Subcutaneous adipose tissue (tissue), 4 donors: ENCODE results near the gene OLFM4. TPM values are rescaled to one million over a fixed set of nuclear protein-coding genes. Genes with fewer than 3 reads are reported as not detected.

Source experiments
- total RNA-seq, 4 donors: library from RNA; depleted of rRNA; stranded (reverse); fragments of >200 nt; gene quantifications; one replicate each; pipeline ENCODE4 v1.1.0, GENCODE V29; 2016
- TF ChIP-seq, protein P1 (sequence below): fragments of 450-650 bp; IDR thresholded peaks from one replicate; pipeline ENCODE4 v1.5.1; 2016; ENCODE audit warnings: low read depth, mild to moderate bottlenecking, control low read depth, antibody characterized with exemption, moderate library complexity

The OLFM4 gene
- total RNA-seq, 4 donors from 2014 or later: 0.17 to 0.98 (median 0.49) TPM

DNA sequence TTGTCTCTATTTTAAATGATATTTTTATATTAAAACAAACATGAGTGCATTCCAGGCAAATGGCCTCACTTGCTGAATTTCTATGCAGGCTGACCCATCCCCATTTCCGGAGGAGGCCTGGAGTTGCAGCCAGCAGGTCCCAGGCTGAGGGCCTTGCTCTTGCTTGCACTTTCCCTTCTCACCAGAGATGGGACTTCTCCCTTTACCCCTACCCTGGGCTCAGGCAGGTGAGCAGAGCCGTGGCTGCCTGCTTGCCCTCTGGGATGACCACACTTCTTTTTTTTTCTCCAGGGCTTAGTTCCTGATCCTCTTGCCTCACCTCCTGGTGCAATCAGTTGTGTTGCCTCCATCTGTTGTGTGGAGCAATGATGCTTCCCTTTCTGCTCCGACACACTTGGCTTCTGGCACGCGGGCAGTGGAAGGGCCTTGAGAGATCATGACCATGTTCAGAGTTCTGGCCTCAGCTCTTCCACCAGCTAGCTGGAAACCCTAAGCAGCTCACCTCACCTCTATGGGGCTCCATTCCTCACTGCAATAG is 11.1 kb upstream of the OLFM4 start:
- TF ChIP-seq, protein P1, sequence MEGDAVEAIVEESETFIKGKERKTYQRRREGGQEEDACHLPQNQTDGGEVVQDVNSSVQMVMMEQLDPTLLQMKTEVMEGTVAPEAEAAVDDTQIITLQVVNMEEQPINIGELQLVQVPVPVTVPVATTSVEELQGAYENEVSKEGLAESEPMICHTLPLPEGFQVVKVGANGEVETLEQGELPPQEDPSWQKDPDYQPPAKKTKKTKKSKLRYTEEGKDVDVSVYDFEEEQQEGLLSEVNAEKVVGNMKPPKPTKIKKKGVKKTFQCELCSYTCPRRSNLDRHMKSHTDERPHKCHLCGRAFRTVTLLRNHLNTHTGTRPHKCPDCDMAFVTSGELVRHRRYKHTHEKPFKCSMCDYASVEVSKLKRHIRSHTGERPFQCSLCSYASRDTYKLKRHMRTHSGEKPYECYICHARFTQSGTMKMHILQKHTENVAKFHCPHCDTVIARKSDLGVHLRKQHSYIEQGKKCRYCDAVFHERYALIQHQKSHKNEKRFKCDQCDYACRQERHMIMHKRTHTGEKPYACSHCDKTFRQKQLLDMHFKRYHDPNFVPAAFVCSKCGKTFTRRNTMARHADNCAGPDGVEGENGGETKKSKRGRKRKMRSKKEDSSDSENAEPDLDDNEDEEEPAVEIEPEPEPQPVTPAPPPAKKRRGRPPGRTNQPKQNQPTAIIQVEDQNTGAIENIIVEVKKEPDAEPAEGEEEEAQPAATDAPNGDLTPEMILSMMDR: no peak

DNA sequence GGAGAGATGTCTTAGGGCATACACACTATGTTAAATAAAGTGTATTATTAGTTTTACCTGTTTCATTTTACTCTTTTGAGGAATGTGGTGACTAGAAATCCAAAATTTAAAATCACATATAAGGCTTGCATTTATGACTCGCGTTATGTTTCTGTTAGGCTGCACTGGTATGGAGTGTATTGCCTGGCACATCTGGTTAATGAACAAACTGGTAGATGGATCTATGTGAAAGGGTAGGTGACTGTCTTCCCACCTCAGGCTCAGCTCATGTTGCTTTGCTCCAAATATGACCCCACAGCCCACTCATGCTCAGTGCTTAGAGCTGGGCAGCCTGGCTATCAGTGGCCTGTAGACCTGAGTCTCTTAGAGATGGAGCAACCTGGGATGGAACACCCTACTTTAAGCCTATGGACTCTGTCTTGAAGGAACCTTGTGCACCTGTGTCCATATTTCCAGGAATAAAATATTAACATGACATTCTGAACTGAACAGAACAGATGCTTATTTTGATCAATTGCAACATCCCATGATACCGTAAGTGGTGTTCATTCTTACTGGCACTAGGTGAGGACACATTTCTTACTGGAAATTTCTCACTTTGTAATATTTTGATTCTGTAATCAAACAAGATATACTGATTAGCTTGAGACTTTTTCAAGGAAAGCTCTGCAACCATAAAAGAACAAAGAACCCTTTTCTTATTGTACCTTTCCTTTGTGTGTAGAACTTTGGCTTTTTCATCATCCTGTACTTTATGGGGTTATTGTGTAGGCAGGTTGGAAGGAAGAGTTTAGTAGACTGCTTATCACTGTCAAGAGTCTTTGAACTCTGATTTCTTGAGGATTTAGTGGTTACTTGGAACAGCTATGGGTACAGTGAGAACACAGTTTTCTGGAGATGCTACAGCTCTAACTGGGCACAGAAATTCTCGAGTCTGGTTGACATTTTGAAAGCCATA is 9.6 kb upstream of the OLFM4 start:
- TF ChIP-seq, protein P1: no peak

DNA sequence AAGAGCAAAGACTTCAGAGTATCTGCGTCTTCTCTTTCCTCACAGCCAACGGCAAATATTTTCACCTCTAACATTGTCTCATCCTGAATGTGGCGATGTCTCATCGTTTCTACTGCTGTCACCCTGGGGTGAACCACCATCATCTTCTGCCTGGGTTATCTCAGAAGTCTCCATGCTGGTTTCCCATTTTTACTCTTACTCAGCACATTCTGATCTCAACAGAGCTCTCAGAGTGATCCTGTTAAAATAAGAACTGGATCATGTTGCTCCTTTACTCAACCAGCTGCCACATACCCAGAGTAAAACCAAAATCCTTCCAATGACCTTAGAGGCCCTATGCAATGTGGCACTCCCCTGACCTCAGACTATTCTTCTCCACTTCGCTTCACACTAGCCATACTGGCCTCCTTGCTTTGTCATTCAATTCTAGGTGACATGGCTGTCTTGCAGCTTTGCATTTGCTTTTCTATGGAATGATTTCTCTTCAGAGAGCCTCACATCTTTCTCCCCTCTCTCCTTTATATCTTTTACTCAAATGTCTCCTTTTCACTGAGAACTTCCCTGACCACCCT is 7.8 kb upstream of the OLFM4 start:
- TF ChIP-seq, protein P1: no peak

DNA sequence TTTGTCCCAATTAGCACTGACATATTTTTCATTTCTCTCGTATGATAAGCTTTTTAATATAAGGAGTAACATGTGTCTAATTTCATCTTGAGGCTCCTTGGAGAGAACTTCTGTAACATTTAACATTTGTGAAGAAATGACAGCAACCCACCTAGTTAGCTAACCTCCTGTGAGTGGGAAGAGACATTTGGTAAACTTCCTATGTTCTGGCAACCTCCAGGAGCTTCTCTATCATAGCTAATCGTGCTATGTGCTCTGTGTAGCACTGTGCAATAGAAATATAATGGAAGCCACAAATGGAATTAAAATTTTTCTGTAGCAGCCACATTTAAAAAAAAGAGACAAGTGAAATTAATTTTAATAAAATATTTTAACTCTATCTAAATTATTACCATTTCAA is 5.4 kb upstream of the OLFM4 start:
- TF ChIP-seq, protein P1: no peak

DNA sequence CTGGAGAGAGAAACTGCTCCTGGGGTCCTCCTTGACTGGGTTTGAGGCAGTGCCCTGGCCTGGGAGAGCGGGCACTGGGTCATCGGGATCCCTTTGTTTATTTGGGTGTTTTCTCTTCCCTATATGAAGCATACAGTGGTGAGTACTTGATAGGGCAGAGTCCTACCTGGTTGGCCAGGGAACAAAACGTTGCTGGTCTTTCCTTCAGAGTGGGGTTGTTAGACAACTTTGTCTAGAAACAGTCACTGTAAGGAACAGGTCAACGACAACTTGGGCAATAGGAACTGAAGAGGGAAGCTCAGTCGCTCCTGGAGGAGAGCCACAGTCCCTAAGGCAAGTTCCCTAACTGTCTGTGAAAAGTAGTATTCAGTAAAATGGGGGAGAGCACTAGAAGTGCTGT is 550 bp upstream of the OLFM4 start:
- TF ChIP-seq, protein P1: no peak

DNA sequence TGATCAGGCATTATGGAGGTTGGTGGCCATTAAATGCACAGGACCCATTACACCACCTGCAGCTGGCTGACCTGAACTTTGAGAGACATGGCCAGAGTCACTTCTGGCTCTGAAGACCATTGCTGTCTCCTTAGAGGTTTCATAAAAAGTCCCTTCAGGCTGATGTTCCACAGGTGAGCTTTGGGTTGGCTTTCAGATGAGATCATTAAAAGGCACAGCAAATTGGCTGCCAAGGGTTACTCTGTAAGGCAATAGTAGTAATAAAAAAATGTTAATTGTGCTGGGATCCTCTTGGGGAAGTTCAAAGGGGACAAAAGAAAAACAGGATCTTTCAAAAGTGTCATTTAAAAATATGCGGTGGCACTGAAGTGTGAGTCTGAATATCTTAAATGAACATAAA is 4.2 kb downstream of the OLFM4 start:
- TF ChIP-seq, protein P1: no peak

DNA sequence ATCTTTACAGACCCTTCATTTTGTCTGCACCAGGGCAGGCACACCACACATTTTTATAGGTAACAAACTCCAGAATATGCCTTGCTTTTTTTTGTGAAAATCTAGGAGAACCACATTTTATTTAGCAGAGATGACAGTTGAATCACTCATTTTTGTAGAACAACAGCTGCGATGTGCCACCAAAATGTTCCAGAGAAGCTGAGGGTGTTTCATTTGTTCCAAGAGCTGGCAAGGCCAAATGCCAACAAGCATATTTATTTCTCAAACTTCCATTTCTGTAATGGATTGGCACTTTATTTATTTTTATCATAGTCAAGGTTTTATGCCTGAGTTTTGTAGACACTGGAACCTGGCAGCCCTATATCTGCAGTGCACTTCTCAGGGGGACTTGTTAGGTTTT is 10.4 kb downstream of the OLFM4 start:
- TF ChIP-seq, protein P1: no peak
